ENCODE measurements around the gene ROPN1B.
"Not testable (repeated sequence)": the region's sequence is repeated elsewhere in the genome, so short reads cannot be mapped to it uniquely, and the experiment has no call there.

The ROPN1B gene

GRCh38 chr3:125958511-125959316 lies 10.3 kb upstream of the ROPN1B start:
- no peak for DNase-seq

GRCh38 chr3:125959317-125960065 lies 9.5 kb upstream of the ROPN1B start:
- DNase-seq = no peak

- DNase-seq = no peak
Observed at GRCh38 chr3:125960066-125960424, 8.9 kb upstream of the ROPN1B start.

- no peak for DNase-seq
Observed at GRCh38 chr3:125960456-125961288, 8.3 kb upstream of the ROPN1B start.

DNA sequence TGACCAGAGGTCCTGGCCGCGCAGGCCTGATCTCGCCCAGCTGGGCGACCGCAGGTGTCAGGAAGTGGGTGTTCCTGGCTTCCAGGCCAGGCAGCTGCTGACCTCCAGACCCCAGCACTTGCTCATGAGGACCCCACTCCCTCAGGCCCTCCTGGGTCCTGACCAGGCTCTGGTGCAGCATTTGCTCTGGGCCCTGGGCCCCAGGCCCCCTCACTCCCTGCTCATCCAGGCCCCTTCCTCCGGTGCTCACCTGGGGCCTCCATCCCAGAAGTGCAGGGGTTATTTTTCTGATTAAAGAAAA lies 7.7 kb upstream of the ROPN1B start:
- no peak for DNase-seq

- not testable (repeated sequence) for DNase-seq
Observed at GRCh38 chr3:125963834-125964233, 5.1 kb upstream of the ROPN1B start.

- DNase-seq = peak; percentile 11
Observed at GRCh38 chr3:125965505-125965904, 3.5 kb upstream of the ROPN1B start.

DNA sequence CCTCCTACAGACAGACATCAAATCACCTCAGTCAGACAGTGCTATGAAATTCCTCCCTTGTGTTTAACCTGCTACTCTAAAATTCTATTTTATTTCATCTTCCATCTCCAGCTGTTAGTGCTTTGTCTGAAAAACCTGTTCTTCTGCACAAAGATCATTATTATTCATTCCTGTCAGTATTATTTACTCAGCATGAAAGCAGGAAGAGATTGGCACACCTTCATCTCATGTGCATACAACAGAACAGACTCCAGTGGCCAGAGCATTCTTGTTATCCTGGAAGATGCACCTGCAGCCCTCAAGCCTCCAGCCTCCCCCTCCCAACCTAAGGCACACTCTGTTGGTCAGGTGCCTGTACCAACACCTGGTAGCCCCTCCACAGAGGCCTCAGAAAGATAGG lies 1.8 kb upstream of the ROPN1B start:
- DNase-seq = no peak

DNA sequence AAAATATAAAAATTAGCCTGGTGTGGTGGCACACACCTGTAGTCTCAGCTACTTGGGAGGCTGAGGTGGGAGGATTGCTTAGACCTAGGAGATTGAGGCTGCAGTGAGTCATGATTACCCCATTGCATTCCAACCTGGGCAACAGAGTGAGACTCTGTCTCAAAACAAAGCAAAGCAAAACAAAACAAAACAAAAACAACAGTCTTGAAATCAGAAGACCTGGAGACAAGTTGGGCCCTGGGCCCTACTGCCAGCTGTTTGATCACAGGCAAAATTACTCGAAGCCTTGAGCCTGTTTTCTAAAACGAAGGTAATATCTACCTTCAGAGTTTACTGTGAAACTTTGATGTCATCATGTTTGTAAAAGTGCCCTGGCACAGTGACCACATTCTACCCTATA lies 857 bp upstream of the ROPN1B start:
- DNase-seq = not testable (repeated sequence)

GRCh38 chr3:125971997-125972944 lies 3.3 kb downstream of the ROPN1B start:
- peak; percentile 28 for DNase-seq

- DNase-seq = not testable (repeated sequence)
Observed at GRCh38 chr3:125975245-125976002, 6.4 kb downstream of the ROPN1B start.

DNA sequence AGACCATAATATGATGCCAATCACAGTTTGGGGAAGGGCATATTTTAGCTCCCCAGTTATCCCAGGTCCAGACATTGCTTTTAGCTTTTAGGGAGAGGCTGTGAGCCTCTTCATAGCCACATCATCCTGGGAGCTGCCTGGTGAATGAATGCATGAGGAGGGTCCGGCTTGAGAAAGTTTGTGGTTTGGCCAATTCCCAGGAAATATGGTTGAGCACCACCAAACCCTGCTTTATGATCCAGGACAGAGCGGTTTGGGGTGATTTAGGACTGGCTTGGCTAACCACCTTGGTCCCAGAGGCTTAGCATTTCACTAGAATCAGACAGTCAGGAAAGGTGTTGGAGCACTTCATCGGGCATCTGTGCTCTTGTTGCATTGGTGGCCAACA lies 7.0 kb downstream of the ROPN1B start:
- not testable (repeated sequence) for DNase-seq

DNA sequence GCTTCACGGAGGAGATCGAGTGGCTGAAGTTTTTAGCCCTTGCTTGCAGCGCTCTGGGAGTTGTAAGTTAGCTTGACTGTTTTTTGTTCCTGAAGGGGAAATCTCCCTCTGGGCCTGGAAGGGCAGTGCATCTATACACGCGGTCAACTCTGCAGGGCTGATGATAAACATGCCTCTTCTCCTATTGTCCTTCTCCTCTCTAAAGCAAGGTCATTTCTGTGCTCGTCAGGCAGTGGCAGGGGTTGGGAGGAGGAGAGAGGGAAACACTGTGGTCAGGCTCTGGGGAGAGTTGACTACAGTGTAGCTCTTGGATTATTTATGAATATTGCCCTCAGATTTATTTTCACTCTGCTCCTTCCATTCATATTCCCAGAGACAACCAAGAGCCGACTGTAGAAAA lies 8.1 kb downstream of the ROPN1B start:
- not testable (repeated sequence) for DNase-seq

DNA sequence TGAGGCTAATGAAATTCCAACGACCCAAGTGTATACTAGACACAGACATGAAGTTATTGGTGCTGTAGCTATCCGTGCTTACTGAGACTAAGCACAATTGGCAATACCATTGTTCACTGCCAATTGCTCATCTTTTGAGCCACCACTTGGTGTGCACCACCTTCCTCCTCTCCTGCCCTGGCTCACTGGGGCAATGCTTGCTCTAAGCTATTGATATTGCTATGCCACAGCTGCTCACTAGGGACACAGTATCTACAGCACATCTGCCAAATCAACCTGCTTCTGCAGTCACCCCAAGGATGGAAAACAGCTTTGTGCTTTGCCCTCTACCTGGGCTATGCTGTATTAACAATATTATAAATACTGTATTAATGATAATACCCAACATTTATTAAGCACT lies 16.0 kb downstream of the ROPN1B start:
- not testable (repeated sequence) for DNase-seq

DNA sequence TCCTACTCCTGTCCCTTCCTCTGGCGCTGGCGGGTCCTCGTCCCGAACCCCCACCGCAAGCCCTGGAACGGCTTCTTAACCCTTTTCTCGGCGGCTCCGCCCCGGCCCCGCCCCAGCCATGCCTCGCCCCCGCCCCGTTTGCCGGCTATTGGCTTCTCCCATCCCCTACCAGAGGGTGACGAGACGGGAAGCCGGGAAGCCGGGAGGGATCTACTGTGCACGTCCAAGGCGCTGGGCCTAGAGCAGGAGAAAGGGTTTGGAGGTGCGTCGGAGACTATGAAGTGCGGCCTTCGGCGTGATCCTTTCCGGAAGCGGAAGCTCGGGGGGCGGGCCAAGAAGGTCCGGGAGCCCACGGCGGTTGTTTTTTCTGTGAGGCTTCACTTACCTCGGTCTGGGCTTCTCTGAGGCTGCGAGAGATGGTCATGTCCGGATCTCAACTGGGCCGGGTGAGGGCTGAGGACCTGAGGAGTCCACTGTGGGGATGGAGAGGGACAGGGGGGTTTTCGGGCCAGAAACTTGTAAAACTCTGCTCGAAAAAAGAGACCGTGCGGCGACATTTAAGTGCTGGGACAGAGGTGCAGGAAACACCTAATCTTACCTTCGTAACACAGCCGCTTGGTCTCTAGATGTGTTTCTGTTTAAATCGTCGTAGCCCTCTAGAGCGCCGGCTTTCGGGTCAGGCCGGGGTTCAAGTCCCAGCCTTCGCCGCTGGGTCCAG lies 21.4 kb downstream of the ROPN1B start:
- DNase-seq = peak; percentile 85

DNA sequence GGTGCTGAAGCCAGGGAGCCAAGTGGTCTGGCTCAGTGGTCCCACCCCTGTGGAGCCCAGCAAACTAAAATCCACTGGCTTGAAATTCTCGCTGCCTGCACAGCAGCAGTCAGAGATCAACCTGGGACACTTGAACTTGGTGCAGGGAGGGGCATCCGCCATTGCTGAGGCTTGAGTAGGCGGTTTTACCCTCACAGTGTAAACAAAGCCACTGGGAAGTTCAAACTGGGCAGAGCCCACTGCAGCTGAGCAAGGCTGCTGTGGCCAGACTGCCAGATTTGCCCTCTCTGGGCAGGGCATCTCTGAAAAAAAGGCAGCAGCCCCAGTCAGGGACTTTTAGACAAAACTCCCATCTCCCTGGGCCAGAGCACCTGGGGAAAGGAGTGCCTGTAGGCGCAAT lies 27.8 kb downstream of the ROPN1B start:
- not testable (repeated sequence) for DNase-seq

DNA sequence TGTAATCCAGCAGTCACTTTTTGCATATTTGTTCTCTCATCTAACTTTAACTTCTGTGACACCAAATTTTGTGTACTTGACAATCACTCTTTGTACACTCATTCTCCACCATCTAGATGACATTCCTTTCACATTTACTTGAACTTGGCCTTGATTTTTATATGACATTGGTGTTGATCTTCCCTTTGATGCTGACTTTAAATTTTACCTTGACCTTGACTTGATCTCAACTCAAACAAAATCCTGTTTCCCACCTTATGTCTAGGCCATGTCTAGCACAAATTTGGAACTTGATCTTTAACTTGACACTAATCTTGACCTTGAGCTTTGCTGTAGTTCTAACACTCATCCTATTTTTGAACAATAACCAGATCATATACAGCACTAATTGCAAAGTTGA lies 33.2 kb downstream of the ROPN1B start:
- no peak for DNase-seq

- DNase-seq = no peak
Observed at GRCh38 chr3:126003447-126004190, 34.6 kb downstream of the ROPN1B start.

GRCh38 chr3:126004217-126004616 lies 35.2 kb downstream of the ROPN1B start:
- no peak for DNase-seq

DNA sequence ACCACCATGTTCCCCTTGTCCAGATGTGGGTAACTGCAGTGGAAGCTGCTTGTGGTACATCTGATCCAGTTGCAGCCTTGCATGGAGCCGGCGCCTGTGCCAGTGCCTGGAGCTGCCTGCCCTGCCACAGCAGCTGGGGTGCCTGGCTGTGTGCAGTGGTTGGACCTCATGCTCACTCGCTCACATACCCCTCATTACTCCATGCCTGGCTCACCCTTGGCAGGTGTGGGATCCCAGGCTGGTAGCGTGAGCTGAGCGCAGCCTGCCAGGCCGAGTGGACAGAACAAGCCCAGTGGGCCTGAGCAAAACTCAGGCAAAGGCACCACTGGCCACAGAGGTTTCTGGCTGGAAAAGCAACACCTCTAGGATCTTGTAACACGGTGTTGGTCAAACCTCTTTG lies 35.7 kb downstream of the ROPN1B start:
- DNase-seq = no peak
